GM18502 (cell line): ENCODE measurements around the gene CUX1.
"Not testable (repeated sequence)": the region's sequence is repeated elsewhere in the genome, so short reads cannot be mapped to it uniquely, and the experiment has no call there.

Experiments used
- ATAC-seq: cut with Tn5 transposase; IDR thresholded peaks from one replicate; pipeline ENCODE4 v1.9.1; 2021; ENCODE audit warnings: mild to moderate bottlenecking; ENCODE audit not compliant: unreplicated experiment, poor library complexity

Gene CUX1

DNA sequence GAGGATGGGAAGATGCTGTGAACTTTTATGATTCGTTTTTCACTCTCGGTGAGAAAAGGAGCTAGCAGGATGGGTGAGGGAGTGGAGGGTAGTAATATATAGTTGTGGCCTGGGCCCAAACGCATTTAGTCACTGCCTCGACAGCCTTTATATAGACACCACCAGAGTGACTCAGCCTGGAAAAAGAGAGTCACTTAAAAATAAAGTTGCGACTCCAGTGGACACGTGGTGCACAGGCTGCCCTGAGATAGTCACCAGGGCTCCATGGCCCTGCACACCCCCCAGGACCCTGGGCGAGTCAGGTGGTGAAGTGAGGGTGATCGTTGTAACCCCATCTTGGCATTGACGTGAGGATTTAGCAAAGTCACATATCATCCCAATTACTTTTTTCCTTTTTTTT is 106.7 kb downstream of the CUX1 start:
- ATAC-seq = no peak

GRCh38 chr7:101926265-101926664 is 108.8 kb downstream of the CUX1 start:
- no peak for ATAC-seq

- no peak for ATAC-seq
Measured at GRCh38 chr7:101927389-101927788, 110.0 kb downstream of the CUX1 start.

DNA sequence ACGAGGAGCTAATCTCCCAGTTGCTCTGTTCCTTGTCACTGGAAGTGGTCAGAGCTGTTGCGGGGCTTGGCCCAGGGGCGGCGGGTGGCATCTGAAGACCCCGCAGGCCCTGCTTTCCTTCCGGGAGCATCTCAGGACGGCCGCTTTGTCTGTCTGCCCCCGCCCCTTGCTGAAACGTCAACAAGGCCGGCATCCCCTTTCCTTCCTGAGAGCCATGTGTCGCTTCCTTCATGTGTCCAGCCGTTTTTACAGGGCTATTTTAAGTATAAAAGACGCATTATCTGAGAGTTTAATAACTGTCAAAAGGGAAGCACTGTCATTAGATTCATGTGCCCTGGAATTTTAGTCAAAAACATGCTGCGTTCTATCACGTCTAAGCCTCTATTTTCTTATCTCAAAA is 110.4 kb downstream of the CUX1 start:
- no peak for ATAC-seq

DNA sequence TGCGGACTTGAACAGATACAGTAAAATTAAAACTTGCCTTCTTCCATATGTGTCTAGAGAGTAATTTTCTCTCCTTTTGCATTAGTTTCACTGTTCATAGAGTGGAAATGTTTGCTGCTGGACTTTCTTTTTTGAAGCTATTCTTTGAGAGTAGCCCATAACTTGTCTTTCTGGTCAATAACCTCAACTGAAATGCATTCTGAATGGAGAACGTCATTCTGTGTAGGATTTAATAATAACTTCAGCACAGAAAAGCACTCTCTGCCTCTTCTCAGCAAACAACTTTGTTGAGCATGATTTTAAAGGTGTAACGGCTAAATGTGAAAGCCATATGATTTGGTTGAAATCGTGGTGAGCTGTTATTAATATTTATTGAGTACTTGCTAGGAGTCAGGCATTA is 111.8 kb downstream of the CUX1 start:
- ATAC-seq = no peak

- ATAC-seq = not testable (repeated sequence)
Measured at GRCh38 chr7:101929911-101930310, 112.5 kb downstream of the CUX1 start.

DNA sequence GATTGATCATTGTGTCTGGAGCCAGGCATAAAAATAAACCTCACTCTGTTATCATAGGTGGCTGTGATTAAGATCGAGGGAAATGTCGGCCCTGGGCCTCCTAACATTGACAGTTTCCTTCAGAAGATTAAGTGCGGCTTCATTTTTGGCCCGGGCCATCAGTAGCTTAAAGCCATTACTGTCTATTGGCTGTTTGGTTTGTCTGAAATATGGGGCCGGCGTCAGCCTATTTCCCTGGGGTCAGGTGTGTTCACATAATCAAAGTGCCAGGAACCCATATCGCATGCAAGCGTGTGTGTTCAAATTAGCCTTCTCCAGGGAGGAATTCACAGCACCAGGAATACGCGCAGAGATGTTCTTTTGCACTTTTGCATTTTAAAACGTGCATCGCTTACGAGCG is 114.7 kb downstream of the CUX1 start:
- ATAC-seq = no peak

DNA sequence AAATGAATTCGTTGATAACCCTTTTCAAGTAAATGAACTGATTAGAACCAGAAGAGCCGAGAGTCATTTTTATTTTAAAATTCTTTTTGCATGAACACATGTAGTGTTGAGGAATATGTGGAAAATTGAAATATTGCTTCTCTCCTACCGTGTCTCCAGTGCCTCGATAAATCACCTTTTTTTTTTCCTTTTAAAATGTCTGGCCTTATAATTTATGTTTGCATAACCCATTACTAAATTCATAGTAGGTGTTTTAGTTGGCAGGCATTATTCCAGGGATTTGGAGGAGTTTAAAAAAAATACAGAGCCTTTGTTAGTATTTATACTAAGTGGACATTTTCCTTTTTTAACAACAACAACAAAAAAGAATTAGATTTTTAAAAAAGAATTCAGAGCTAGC is 115.6 kb downstream of the CUX1 start:
- ATAC-seq = no peak

- no peak for ATAC-seq
Measured at GRCh38 chr7:101933688-101934121, 116.3 kb downstream of the CUX1 start.

GRCh38 chr7:101934618-101935017 is 117.2 kb downstream of the CUX1 start:
- no peak for ATAC-seq

GRCh38 chr7:101935521-101936141 is 118.2 kb downstream of the CUX1 start:
- ATAC-seq = no peak

GRCh38 chr7:101936223-101936610 is 118.8 kb downstream of the CUX1 start:
- ATAC-seq = no peak

- ATAC-seq = no peak
Measured at GRCh38 chr7:101936611-101937231, 119.3 kb downstream of the CUX1 start.

GRCh38 chr7:101937717-101938514 is 120.5 kb downstream of the CUX1 start:
- ATAC-seq = no peak

DNA sequence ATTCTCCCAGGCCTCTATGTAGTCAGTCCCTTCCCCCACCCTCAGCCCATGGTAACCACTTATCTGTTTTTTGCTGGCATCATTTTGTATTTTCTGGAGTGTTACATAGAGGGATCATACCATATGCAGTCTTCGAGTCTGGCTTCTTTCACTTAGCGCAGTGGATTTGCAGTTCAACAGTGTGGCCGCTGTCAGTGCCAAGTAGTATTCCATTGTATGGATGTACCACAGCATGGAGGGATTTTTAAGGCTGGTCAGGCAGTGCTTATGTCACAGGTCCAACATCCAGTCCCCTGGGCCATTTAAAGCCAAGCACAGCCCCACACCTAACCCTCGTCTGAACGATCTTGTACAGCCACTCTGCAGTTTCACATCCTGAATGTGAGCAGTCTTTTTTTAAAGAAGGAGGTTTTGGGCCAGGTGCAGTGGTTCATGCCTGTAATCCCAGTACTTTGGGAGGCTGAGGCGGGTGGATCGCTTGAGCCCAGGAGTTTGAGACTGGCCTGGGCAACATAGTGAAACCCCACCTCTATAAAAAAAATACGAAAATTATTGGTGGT is 121.8 kb downstream of the CUX1 start:
- no peak for ATAC-seq

- ATAC-seq = no peak
Measured at GRCh38 chr7:101940151-101940550, 122.7 kb downstream of the CUX1 start.

DNA sequence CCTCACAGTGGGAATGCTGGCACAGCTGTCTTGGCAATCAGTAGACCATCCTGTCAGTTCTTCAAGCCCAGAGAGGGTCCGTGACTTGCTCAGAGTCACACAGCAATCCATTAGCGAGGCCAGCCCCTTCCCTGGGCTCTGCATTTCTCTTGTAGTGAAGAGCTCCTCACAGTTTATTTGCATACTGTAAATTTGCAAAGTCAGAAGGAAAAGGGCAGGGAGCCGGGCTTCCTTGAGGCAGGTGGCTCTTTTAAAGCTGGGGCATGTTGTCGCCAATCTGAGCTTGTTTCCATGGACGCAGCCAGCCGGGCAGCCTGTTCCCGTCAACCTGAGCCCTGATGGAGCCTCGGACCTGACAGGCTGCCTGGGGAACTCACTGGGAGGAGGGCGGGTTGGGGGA is 123.4 kb downstream of the CUX1 start:
- ATAC-seq = no peak

GRCh38 chr7:101941481-101942383 is 124.3 kb downstream of the CUX1 start:
- ATAC-seq = no peak

- ATAC-seq = no peak
Measured at GRCh38 chr7:101942603-101943210, 125.3 kb downstream of the CUX1 start.

- no peak for ATAC-seq
Measured at GRCh38 chr7:101943306-101943705, 125.9 kb downstream of the CUX1 start.
